Ishikawa (cell line): ENCODE data around the gene FIS1.

Source experiments
- EGR1 ChIP-seq: IDR thresholded peaks from 2 replicates; pipeline ENCODE4 v1.6.1; 2012
- EP300 ChIP-seq: IDR thresholded peaks from 2 replicates; pipeline ENCODE4 v1.6.1; 2012; ENCODE audit warnings: borderline replicate concordance
- REST ChIP-seq: IDR thresholded peaks from 2 replicates; pipeline ENCODE4 v1.6.1; 2012; ENCODE audit warnings: low read depth, mild to moderate bottlenecking
- TAF1 ChIP-seq: IDR thresholded peaks from 2 replicates; pipeline ENCODE4 v1.6.1; 2012; ENCODE audit warnings: low read depth, mild to moderate bottlenecking

- TF ChIP-seq EP300 (no peak), TAF1 (no peak), REST (no peak), EGR1 (no peak)
Measured at GRCh38 chr7:101198476-101198875, 46.4 kb downstream of the FIS1 start.
